IPS-20b (cell line): ENCODE measurements around the gene FBXW5.

Source experiments
- H3K27ac ChIP-seq: one replicate; pipeline ENCODE4 v1.5.1; 2013; ENCODE audit warnings: low read length
- H3K27me3 ChIP-seq: 2 replicates; pipeline ENCODE4 v1.6.1; 2013; ENCODE audit warnings: mild to moderate bottlenecking, low read length, inconsistent platforms; ENCODE audit not compliant: insufficient read depth
- H3K36me3 ChIP-seq: 2 replicates; pipeline ENCODE4 v1.6.1; 2013; ENCODE audit warnings: low read depth, mild to moderate bottlenecking, inconsistent platforms, low read length, moderate library complexity; ENCODE audit not compliant: insufficient read depth
- H3K4me1 ChIP-seq: 2 replicates; pipeline ENCODE4 v1.6.1; 2013; ENCODE audit warnings: mild to moderate bottlenecking, control low read depth, inconsistent platforms, low read length, moderate library complexity; ENCODE audit not compliant: insufficient read depth
- H3K4me3 ChIP-seq: 2 replicates; pipeline ENCODE4 v1.5.1; 2013; ENCODE audit warnings: mild to moderate bottlenecking, low read length, inconsistent platforms
- H3K9ac ChIP-seq: 2 replicates; pipeline ENCODE4 v1.6.1; 2013; ENCODE audit warnings: low read depth, mild to moderate bottlenecking, inconsistent platforms, low read length, moderate library complexity
- H3K9me3 ChIP-seq: 2 replicates; pipeline ENCODE4 v1.6.1; 2013; ENCODE audit warnings: mild to moderate bottlenecking, low read depth, low read length, inconsistent platforms; ENCODE audit not compliant: insufficient read depth

Gene FBXW5

GRCh38 chr9:136983167-136983566, 38.6 kb upstream of the FBXW5 start:
- H3K4me3 ChIP-seq, result no peak overlapping the region
- no peaks in the 10 kb centered on the region; the same call in 1 of the 2 replicates for H3K4me1 ChIP-seq
- peaks cover 37% of the 10 kb centered on the region for H3K27me3 ChIP-seq
- H3K9me3 ChIP-seq, result no peaks in the 10 kb centered on the region
- H3K36me3 ChIP-seq, result no peaks in the 10 kb centered on the region
- H3K9ac ChIP-seq, result no peak overlapping the region
- no peak overlapping the region for H3K27ac ChIP-seq

- Histone ChIP-seq H3K27ac (no peak within 1 kb of the TSS), H3K36me3 (no peaks in the 10 kb centered on the region), H3K4me3 (no peak within 1 kb of the TSS), H3K4me1 (no peaks in the 10 kb centered on the region; the same call in 1 of the 2 replicates), H3K9ac (no peak within 1 kb of the TSS), H3K9me3 (no peaks in the 10 kb centered on the region), H3K27me3 (peaks cover 41% of the 10 kb centered on the region)
Measured at GRCh38 chr9:136982232-136983051, 37.9 kb upstream of the FBXW5 start, which contains the start of gene LCNL1. Gene LCNL1, plus strand, starts transcription at chr9:136982993. Its CDS starts 594 bp downstream, at chr9:136983587.

GRCh38 chr9:136981588-136982231, 37.2 kb upstream of the FBXW5 start:
- no peak overlapping the region for H3K4me3 ChIP-seq
- peaks cover 43% of the 10 kb centered on the region for H3K27me3 ChIP-seq
- no peaks in the 10 kb centered on the region for H3K36me3 ChIP-seq
- no peak overlapping the region for H3K9ac ChIP-seq
- no peak overlapping the region for H3K27ac ChIP-seq
- H3K9me3 ChIP-seq, result no peaks in the 10 kb centered on the region
- no peaks in the 10 kb centered on the region; the same call in 1 of the 2 replicates for H3K4me1 ChIP-seq

DNA sequence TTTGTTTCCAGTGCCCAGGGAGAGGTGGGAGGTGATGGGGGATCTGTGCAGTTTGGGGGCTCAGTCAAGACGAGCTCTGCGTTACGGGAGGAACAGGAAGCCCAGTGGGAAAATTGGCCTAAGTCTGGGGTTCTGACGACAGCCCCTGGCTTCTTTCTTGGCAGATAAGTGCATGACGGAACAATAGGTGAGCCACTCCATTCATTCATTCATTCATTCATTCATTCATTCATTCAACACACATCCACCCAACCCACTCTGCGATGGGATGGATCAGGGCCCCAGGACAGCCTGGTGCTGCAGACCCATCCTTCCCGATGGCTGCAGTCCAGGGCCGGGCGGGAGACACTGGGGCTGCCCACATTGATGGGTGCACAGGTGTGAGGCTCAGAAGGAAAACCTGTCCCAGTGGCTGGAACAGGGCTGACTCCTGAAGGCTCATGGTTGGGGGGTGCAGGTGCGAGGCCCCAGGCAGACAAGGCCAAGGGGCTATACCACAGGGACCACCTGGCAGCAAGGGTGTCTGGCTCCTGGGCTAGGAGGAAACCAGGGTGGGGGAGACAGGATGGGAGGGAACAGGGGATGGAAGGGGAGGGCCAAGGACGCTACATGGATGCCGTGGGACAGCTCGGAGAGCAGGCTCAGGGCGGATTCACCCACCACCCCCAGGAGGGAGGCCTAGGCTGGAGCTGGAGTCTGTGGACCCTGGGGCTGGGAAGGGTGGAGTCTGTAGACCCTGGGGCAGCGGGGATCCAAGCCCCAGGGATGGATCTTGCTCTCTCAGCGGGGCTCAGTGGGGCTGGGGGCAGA, 36.3 kb upstream of the FBXW5 start:
- Histone ChIP-seq H3K27me3 (peaks cover 37% of the 10 kb centered on the region), H3K9ac (no peak overlapping the region)

GRCh38 chr9:136979769-136980587, 35.4 kb upstream of the FBXW5 start:
- H3K27me3 ChIP-seq, result peaks cover 28% of the 10 kb centered on the region
- H3K9ac ChIP-seq, result no peak overlapping the region
- no peak overlapping the region for H3K4me3 ChIP-seq
- H3K36me3 ChIP-seq, result no peaks in the 10 kb centered on the region
- H3K4me1 ChIP-seq, result no peaks in the 10 kb centered on the region; the same call in 1 of the 2 replicates
- no peaks in the 10 kb centered on the region for H3K9me3 ChIP-seq
- no peak overlapping the region for H3K27ac ChIP-seq

More for the DNA sequence above, 36.3 kb upstream of the FBXW5 start:
- Histone ChIP-seq H3K9me3 (no peaks in the 10 kb centered on the region), H3K4me3 (no peak overlapping the region), H3K4me1 (no peaks in the 10 kb centered on the region; the same call in 1 of the 2 replicates), H3K36me3 (no peaks in the 10 kb centered on the region), H3K27ac (no peak overlapping the region)

GRCh38 chr9:136978865-136979544, 34.5 kb upstream of the FBXW5 start:
- H3K9me3 ChIP-seq, result no peaks in the 10 kb centered on the region
- no peak overlapping the region for H3K27ac ChIP-seq
- H3K9ac ChIP-seq, result no peak overlapping the region
- no peaks in the 10 kb centered on the region; the same call in 1 of the 2 replicates for H3K4me1 ChIP-seq
- H3K36me3 ChIP-seq, result no peaks in the 10 kb centered on the region
- peaks cover 18% of the 10 kb centered on the region for H3K27me3 ChIP-seq
- no peak overlapping the region for H3K4me3 ChIP-seq

- Histone ChIP-seq H3K27ac (no peak overlapping the region), H3K9me3 (no peaks in the 10 kb centered on the region), H3K9ac (peak overlapping the region; percentile 41; the same call in 1 of the 2 replicates), H3K36me3 (no peaks in the 10 kb centered on the region), H3K4me3 (peak overlapping the region; percentile 72), H3K27me3 (peaks cover 11% of the 10 kb centered on the region), H3K4me1 (no peaks in the 10 kb centered on the region; the same call in 1 of the 2 replicates)
Measured at GRCh38 chr9:136978073-136978864, 33.7 kb upstream of the FBXW5 start.

DNA sequence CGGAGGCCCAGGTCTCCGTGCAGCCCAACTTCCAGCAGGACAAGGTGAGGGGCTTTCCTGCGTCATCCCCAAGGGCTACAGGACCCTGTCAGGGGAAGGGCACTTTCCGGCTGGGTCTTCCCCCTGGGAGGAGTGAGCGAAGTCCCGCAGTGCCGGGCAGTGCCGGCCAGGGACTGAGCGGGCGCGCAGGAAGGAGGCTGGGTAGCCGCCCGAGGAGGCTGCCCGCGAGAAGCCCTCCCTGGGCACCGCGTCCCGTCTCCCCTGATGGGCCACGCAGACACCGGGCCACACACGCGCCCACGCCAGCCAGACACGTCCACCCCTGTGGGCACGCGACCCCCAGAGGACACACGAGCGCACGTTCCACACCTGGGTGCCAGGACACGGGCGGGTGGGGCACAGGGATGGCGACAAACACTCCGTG, 33.1 kb upstream of the FBXW5 start:
- Histone ChIP-seq H3K4me1 (no peaks in the 10 kb centered on the region; the same call in 1 of the 2 replicates), H3K9me3 (no peaks in the 10 kb centered on the region), H3K27ac (no peak overlapping the region), H3K27me3 (peaks cover 11% of the 10 kb centered on the region), H3K4me3 (peak overlapping the region; percentile 72), H3K9ac (peak overlapping the region; percentile 41; the same call in 1 of the 2 replicates), H3K36me3 (no peaks in the 10 kb centered on the region)

GRCh38 chr9:136977223-136977622, 32.7 kb upstream of the FBXW5 start, which contains the start of gene PTGDS:
Gene PTGDS, plus strand, starts transcription at chr9:136977504. Its CDS starts 75 bp downstream, at chr9:136977579.
- Histone ChIP-seq H3K9me3 (no peaks in the 10 kb centered on the region), H3K4me3 (peak within 1 kb of the TSS; percentile 72), H3K27me3 (peaks cover 11% of the 10 kb centered on the region), H3K4me1 (no peaks in the 10 kb centered on the region; the same call in 1 of the 2 replicates), H3K27ac (no peak within 1 kb of the TSS), H3K36me3 (no peaks in the 10 kb centered on the region), H3K9ac (peak within 1 kb of the TSS; percentile 41; the same call in 1 of the 2 replicates)

DNA sequence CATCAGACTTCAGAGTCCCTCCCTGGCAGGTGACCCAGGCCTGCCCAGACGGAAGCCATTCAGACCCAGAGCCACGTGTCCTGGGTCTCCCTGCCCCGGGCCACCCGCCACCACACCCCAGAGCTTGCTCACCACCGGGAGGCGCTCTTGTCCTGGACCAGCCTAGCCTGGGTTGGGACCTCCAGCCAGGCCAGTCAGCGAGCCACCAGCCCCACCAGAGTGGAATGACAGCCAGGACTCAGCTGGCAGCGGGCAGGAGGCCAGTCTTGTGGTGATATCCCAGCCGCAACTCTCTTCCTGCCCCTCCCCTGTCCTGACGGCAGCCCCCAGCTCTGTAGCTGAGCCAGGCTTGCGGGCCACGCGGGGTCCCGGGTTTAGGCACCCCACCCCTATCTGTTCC, 31.1 kb upstream of the FBXW5 start:
- Histone ChIP-seq H3K27ac (no peak overlapping the region), H3K36me3 (no peaks in the 10 kb centered on the region), H3K4me3 (no peak overlapping the region), H3K27me3 (peaks cover 11% of the 10 kb centered on the region), H3K4me1 (no peaks in the 10 kb centered on the region; the same call in 1 of the 2 replicates), H3K9me3 (no peaks in the 10 kb centered on the region), H3K9ac (no peak overlapping the region)
